Dedifferentiated amniotic fluid mesenchymal stem cell (primary cell): Measurements from ENCODE around the gene NARF.
"Not testable (repeated sequence)": the region's sequence is repeated elsewhere in the genome, so short reads cannot be mapped to it uniquely, and the experiment has no call there.

ENCODE experiments used
- DNase-seq: peaks from one replicate; pipeline ENCODE4 v3.0.0-alpha.2; 2016; ENCODE audit errors: extremely low spot score

NARF gene

DNA sequence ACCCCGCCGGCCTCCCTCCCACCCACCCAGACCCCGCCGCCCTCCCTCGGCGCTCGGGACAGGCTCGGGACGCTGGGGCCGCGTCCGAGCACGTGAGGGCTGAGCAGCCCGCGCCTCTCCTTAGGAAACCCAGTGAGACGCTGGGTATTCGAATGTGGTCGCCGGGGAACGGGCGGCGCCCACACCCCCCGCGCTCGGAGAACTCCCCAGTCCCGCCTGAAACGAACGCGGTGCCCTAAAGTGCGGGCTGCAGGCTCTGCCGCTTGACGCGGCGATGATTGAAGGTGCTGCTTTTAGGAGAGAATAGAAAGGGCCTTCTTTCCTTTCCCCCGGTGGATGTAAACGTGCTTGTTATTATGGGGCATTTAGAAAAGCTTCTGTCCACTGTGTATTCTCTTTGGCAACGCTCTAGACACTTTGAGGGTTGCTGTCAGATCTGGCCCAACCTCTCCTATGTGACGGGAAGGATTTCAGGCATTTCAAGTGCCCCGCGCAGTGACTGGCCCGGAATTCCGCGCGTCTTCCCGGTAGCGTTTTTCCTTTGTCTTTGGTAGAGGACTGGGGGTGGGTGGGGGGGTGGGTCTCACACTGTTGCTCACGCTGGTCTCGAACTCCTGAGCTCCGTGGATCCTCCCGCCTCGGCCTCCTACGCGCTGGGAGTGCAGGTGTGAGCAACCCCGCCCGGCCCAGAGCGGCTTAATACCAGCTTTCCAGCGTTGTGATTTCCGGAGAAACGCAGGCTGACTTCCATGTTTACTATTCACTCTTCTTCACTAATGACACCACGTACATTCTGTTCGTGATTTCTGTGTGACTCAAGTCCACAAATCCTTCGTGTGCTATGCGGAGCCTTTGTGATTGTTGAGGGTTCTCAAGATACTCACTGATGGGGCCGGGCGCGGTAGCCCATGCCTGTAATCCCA lies 39.2 kb downstream of the NARF start:
- no peak for DNase-seq

- DNase-seq: no peak
Observed at GRCh38 chr17:82502207-82502606, 43.7 kb downstream of the NARF start.

- DNase-seq: no peak
Observed at GRCh38 chr17:82503094-82503727, 44.7 kb downstream of the NARF start.

DNA sequence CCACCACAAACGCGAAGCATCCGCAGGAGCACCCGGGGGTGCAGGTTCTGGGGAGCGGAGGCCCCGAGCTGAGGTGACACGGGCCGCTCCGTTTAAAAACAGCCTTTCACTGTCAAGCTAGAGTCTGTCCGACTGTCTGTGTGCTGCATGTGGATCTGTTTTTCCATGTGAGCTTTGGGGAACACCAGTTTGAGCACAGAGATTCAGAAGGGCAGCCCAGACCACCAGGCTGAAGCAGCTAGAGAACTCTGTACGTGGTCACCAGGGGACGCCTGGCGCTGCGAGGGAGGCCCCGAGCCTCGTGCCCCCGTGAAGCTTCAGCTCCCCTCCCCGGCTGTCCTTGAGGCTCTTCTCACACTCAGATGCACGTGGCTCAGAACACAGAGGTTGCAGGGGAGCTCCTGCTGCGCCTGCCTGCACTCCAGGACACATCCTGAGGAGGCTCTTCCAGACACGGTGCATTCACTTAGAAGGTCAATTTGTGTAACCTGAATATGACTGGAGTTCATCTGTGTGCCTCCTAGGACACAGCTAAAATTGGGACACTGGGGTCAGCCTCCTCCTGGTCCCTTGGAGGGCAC lies 45.3 kb downstream of the NARF start:
- no peak for DNase-seq

GRCh38 chr17:82505296-82505695 lies 46.8 kb downstream of the NARF start:
- no peak for DNase-seq

GRCh38 chr17:82506402-82506801 lies 47.9 kb downstream of the NARF start:
- DNase-seq: not testable (repeated sequence)

DNA sequence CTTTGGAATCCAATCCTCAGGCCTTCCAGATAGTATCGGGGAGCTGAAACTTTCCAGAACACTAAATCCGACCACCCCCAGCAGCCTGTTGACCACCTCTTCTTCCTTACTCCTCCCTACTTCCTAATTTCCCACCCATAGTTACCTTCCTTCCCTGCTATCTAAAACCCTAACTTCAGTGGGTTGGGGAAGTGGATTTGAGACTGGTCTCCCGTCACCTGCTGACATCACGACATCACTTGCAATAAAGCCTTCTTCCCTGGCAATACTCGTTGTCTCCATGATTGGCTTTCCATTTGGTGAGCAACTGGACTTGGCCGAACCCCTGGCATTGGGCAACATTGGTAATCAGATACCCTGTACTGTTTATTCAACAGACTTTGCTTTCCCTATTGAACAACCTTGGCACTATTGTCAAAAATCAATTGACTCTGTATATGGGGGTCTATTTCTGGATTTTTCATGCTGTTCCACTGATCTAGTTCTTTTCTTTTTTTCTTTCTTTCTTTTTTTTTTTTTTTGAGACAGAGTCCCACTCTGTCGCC lies 49.2 kb downstream of the NARF start:
- DNase-seq: no peak

- DNase-seq: not testable (repeated sequence)
Observed at GRCh38 chr17:82511642-82512041, 53.1 kb downstream of the NARF start.

GRCh38 chr17:82513864-82514263 lies 55.3 kb downstream of the NARF start:
- DNase-seq: not testable (repeated sequence)

- DNase-seq: no peak
Observed at GRCh38 chr17:82517230-82517865, 58.8 kb downstream of the NARF start.

GRCh38 chr17:82518826-82519810 lies 60.6 kb downstream of the NARF start, which contains the start of gene FOXK2:
Gene FOXK2 (plus strand): TSS chr17:82519732. CDS start chr17:82519889, 157 bp downstream.
- peak; percentile 90 for DNase-seq

GRCh38 chr17:82519971-82520903 lies 61.7 kb downstream of the NARF start:
- peak; percentile 17 for DNase-seq

- DNase-seq: no peak
Observed at GRCh38 chr17:82524540-82524939, 66.0 kb downstream of the NARF start.

GRCh38 chr17:82525712-82526111 lies 67.2 kb downstream of the NARF start:
- DNase-seq: no peak

- no peak for DNase-seq
Observed at GRCh38 chr17:82527898-82528297, 69.4 kb downstream of the NARF start.

DNA sequence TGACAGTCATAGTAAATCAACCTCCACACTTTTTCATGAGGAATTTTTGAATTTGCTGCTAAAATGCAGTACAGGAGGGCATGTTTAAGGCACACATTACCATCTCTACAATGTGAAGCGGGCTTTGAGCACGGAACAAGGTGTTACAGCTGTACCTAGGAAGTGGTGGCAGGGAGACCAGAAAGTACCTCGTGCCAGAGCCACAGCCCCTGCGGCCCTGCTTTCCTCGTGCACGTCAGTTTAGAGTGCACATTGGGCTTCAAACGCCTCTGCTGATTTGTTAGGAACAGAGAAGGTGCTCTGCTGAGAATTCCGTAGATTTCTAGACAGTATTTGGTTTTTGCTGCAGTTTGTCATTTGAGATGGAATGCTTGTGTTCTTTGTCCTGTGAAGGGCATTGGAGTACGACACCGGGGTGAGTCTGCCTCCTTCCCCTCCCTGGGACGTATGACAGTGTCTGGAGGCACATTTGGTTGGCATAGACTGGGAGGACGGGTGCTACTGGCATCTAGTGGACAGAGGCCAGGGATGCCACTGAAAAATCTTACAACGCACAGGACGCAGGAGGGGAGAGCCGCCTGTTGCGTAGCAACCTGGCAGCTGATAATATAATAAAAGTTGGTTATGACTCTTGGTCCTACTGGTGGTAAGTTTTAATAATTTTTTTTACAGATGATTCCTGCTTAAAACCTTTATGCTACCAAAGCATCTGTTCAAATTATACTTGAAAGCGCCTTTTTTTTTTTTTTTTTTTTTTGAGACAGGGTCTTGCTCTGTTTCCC lies 70.1 kb downstream of the NARF start:
- DNase-seq: no peak

DNA sequence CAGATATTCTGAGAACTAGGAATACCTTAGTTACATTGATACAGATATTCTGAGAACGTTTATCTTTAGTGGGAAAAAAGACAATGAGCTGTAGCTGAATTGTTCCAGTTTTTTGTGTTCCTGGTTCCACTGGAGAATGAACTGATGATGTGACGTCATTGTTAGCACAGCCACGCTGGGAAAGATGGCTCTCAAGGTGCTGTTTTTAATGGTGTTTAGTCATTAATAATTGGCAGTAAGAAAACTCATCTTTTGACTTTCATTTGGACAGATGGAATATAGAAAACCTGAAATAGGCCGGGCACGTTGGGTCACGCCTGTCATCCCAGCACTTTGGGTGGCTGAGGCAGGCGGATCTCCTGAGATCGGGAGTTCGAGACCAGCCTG lies 71.4 kb downstream of the NARF start:
- no peak for DNase-seq

- DNase-seq: no peak
Observed at GRCh38 chr17:82531431-82531881, 72.9 kb downstream of the NARF start.

GRCh38 chr17:82534401-82534812 lies 75.9 kb downstream of the NARF start:
- no peak for DNase-seq
